ENCODE measurements around the gene ETFBKMT. TPM values are rescaled to one million over a fixed set of nuclear protein-coding genes. Genes with fewer than 3 reads are reported as not detected.

The ETFBKMT gene
- total RNA-seq, 1 donor from 2014 or later = 2.2 TPM

DNA sequence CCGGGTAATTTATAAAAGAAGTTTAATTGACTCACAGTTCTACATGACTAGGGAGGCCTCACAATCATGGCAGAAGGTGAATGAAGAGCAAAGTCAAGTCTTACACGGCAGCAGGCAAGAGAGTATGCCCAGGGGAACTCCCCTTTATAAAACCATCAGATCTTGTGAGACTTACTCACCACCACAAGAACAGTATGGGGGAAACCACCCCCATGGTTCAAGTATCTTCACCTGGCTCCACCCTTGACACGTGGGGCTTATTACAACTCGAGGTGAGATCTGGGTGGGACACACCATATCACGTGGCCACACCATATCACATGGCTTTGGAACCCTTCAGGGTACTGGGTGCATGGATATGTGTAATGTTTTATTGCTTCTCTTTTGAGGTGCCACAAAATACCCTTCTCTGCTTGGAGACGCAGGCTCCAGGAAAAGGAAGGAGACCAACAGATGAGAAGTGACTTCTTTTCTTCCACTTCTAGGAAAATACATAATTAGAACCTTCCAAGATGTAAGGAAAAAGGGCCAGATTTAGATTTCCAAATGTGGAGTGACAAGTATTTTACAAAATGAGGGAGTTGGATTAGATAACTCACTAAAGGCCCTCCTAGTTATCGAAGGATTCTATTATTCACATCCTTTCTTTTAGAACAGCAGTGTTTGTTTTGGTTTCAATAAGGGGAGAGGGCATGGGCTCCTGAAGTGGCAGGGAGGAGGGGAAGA, 33.1 kb upstream of the ETFBKMT start:
- TF ChIP-seq, protein P1, sequence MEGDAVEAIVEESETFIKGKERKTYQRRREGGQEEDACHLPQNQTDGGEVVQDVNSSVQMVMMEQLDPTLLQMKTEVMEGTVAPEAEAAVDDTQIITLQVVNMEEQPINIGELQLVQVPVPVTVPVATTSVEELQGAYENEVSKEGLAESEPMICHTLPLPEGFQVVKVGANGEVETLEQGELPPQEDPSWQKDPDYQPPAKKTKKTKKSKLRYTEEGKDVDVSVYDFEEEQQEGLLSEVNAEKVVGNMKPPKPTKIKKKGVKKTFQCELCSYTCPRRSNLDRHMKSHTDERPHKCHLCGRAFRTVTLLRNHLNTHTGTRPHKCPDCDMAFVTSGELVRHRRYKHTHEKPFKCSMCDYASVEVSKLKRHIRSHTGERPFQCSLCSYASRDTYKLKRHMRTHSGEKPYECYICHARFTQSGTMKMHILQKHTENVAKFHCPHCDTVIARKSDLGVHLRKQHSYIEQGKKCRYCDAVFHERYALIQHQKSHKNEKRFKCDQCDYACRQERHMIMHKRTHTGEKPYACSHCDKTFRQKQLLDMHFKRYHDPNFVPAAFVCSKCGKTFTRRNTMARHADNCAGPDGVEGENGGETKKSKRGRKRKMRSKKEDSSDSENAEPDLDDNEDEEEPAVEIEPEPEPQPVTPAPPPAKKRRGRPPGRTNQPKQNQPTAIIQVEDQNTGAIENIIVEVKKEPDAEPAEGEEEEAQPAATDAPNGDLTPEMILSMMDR (conservative IDR thresholded peaks at IDR 0.05) = no peak
- DNase-seq (ENCODE audit: low read depth, low spot score) = no peak
- Mint-ChIP-seq H3K4me3 (no peak overlapping the region), H3K9me3 (no peaks in the 10 kb centered on the region), H3K27ac (ENCODE audit: unreplicated experiment) (no peak overlapping the region), H3K27me3 (ENCODE audit: low read depth) (no peaks in the 10 kb centered on the region), H3K4me1 (peaks cover 37% of the 10 kb centered on the region), H3K36me3 (ENCODE audit: low read depth) (no peaks in the 10 kb centered on the region)

DNA sequence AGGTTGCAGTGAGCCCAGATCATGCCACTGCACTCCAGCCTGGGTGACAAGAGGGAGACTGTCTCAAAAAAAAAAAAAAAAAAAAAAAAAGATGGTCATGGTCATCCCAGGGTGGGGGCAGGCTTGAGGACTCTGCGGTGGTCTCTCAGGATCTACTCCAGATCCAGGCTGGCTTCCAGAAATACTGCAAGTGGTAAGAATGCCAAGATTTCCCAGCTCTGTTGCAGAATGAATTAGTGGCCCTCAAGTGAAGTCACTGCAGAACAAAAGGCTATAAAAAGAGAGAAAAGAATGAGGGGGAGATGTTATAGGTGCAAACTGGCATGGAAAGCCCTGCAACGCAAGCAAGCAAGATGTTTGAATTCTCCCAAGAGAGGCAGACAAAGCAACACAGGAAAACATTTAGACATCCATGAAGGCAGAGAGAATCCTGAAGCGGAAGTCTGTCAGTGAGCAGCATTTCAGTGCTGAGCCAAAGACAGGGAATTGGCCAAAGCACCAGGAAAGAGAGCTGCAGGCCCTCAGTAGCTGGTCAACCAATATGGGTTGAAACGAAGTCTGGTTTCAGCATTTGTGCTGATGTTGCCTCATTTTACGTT, 31.9 kb upstream of the ETFBKMT start:
- Mint-ChIP-seq H3K9me3 (no peaks in the 10 kb centered on the region), H3K27me3 (ENCODE audit: low read depth) (no peaks in the 10 kb centered on the region), H3K27ac (ENCODE audit: unreplicated experiment) (no peak overlapping the region), H3K36me3 (ENCODE audit: low read depth) (no peaks in the 10 kb centered on the region), H3K4me3 (no peak overlapping the region), H3K4me1 (peaks cover 41% of the 10 kb centered on the region)
- TF ChIP-seq, protein P1 (conservative IDR thresholded peaks at IDR 0.05) = no peak
- DNase-seq (ENCODE audit: low read depth, low spot score) = no peak

DNA sequence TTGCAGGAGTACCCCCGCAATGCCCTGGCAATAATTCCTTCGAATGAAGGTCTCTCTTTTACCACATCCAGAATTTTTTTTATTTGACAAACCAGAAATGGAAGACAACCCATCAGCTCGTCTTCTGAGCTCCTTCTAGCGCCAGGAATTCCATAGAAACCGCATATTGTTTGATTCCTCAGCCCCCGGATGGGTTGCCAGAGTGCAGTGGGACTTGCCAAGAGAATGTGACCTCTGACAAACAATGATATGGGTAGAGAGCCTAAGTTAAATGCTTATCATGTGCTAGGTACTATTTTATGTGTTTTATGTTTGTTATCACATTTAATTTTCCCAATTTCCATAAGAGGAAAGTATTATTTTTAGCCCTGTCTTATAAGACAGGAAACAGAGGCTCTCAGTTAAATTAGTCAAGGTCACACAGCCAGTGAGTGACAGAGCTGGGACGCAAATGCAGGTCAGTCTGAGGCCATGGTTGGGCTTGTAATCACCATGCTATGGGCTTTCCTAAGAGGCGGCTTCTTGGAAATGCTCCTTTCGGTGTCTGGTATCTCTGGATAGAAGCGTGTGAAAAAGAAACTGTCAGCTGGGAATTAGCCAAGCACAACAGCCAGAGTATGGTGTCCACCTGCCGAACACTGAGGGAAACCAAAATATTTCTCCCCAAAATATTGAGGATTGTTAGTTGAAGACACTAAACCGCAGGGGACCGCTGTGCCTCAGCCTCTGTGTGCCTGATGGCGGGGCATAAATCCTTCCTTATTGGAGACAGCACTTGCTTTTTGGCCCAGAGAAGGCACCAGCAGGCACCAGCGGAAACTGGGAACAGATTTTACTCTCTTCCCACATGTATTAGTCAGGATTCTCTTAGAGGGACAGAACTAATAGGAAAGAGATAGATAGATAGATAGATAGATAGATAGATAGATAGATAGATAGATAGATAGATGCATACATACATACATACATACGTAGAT, 29.4 kb upstream of the ETFBKMT start:
- DNase-seq (ENCODE audit: low read depth, low spot score) = no peak
- TF ChIP-seq, protein P1 (conservative IDR thresholded peaks at IDR 0.05) = no peak
- H3K27me3 Mint-ChIP-seq (ENCODE audit: low read depth) = no peaks in the 10 kb centered on the region
- H3K36me3 Mint-ChIP-seq (ENCODE audit: low read depth) = no peaks in the 10 kb centered on the region
- peaks cover 44% of the 10 kb centered on the region for H3K4me1 Mint-ChIP-seq
- no peaks in the 10 kb centered on the region for H3K9me3 Mint-ChIP-seq
- no peak overlapping the region for H3K4me3 Mint-ChIP-seq
- H3K27ac Mint-ChIP-seq (ENCODE audit: unreplicated experiment) = peak overlapping the region; percentile 25

DNA sequence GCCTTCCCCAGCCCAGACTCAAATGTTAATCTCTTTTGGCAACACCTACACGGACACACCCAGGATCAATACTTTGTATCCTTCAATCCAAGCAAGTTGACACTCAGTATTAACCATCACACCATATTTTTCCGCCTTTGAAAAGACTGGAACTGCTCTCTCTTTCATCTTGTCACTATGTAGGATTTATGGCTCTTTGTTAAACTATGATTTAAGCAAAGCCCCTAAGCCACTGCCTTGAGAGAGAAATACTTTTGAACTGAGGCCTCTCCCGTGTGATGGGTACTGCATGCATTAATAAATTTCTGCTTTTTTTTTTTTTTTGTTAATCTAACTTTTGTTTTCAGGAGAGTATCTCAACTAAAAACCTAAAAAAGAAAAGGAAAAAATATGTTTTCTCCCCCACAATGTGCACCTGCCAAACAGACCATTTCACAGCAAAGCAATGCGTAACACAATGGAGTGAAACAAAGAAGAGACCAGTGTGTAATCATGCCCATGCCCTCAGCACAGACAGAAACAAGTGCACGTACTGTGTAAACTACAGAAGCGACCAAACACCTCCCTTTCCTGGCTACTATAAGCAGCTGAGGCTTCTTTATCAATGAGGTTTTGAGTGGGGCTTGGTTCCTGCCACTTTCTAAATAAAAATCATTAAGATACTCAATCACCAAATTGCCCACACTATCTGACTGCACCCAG, 28.3 kb upstream of the ETFBKMT start:
- TF ChIP-seq, protein P1 (conservative IDR thresholded peaks at IDR 0.05) = no peak
- Mint-ChIP-seq H3K27me3 (ENCODE audit: low read depth) (no peaks in the 10 kb centered on the region), H3K9me3 (no peaks in the 10 kb centered on the region), H3K27ac (ENCODE audit: unreplicated experiment) (no peak overlapping the region), H3K36me3 (ENCODE audit: low read depth) (no peaks in the 10 kb centered on the region), H3K4me3 (no peak overlapping the region), H3K4me1 (peaks cover 44% of the 10 kb centered on the region)
- DNase-seq (ENCODE audit: low read depth, low spot score) = no peak

DNA sequence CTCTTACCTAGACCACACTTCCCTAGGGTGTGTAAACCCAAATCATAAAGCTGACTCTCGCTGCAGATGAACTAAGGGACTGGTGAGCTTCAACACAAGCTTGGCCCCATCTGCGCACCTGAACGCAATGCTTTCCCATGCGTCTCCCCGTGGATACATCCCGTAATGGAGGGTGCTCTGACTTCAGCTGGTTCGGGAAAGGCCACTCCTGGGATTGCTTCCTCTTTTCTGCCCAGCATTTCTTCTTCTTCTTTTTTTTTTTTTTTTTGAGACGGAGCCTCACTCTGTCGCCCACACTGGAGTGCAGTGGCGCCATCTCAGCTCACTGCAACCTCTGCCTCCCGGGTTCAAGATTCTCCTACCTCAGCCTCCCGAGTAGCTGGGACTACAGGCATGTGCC, 27.7 kb upstream of the ETFBKMT start:
- Mint-ChIP-seq H3K27ac (ENCODE audit: unreplicated experiment) (no peak overlapping the region), H3K9me3 (no peaks in the 10 kb centered on the region), H3K36me3 (ENCODE audit: low read depth) (no peaks in the 10 kb centered on the region)

More for the DNA sequence above, 27.7 kb upstream of the ETFBKMT start:
- Mint-ChIP-seq H3K4me3 (no peak overlapping the region), H3K4me1 (peaks cover 47% of the 10 kb centered on the region), H3K27me3 (ENCODE audit: low read depth) (no peaks in the 10 kb centered on the region)
- no peak for DNase-seq (ENCODE audit: low read depth, low spot score)
- TF ChIP-seq, protein P1 (conservative IDR thresholded peaks at IDR 0.05) = no peak

All from neural crest cell (in vitro differentiated cells).